Esophagus muscularis mucosa (tissue), 4 donors: ENCODE results near the gene ARFGAP1.

ENCODE experiments used
- EP300 ChIP-seq: sonication (generic); formaldehyde crosslinking; IDR thresholded peaks from one replicate; pipeline ENCODE4 v1.6.1; 2017; ENCODE audit warnings: antibody characterized with exemption
- POLR2A ChIP-seq: fragments of 450-650 bp; IDR thresholded peaks from one replicate; pipeline ENCODE4 v1.6.1; 2017; ENCODE audit warnings: antibody characterized with exemption, moderate library complexity, mild to moderate bottlenecking, low read depth
- POLR2AphosphoS5 ChIP-seq, 2 donors: sonication (generic); formaldehyde crosslinking; IDR thresholded peaks; one replicate each; pipeline ENCODE4 v1.6.1; 2017; ENCODE audit warnings: antibody characterized with exemption in 2 of 2
- TF ChIP-seq, protein P1 (sequence below), 3 experiments: fragments of 200-600 bp in 2 of 3; fragments of 450-650 bp in 1 of 3; sonication (generic) in 2 of 3; IDR thresholded peaks; one replicate each; pipeline ENCODE4 v1.5.1; 2017 to 2019; ENCODE audit warnings: antibody characterized with exemption in 3 of 3, mild to moderate bottlenecking in 2 of 3, moderate library complexity in 1 of 3

DNA sequence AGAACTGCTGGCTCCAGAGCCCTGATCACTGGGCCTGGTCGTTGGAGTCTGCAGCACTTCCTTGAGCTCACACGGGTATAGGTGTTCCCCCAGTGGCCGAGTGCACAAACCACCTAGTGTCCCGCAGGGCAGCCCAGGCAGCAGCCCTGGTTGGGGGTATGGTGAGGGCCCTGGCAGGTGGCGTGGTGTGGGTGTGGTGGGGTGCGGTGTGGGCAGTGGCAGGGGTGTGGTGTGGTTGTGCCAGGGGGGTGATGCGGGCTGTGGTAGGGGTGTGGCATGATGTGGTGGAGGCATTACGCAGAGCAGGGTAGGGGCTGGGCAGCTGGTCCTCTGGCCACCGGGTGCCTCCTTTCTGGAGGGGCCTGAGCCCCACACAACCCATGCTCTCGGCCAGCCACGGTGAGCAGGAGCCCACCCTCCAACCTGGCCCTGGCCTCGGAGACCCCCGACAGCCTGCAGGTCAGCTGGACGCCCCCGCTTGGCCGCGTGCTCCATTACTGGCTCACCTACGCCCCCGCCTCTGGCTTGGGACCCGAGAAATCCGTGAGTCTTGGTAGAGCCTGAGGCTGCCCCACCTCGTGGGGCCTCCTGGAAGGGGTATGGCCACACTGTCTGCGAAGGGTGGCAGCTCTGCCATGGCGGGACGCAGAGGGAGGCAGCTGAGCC lies 40.9 kb downstream of the ARFGAP1 start:
- TF ChIP-seq, protein P1, sequence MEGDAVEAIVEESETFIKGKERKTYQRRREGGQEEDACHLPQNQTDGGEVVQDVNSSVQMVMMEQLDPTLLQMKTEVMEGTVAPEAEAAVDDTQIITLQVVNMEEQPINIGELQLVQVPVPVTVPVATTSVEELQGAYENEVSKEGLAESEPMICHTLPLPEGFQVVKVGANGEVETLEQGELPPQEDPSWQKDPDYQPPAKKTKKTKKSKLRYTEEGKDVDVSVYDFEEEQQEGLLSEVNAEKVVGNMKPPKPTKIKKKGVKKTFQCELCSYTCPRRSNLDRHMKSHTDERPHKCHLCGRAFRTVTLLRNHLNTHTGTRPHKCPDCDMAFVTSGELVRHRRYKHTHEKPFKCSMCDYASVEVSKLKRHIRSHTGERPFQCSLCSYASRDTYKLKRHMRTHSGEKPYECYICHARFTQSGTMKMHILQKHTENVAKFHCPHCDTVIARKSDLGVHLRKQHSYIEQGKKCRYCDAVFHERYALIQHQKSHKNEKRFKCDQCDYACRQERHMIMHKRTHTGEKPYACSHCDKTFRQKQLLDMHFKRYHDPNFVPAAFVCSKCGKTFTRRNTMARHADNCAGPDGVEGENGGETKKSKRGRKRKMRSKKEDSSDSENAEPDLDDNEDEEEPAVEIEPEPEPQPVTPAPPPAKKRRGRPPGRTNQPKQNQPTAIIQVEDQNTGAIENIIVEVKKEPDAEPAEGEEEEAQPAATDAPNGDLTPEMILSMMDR (IDR thresholded peaks at IDR 0.05) = no peak
- no peak for TF ChIP-seq POLR2A
- TF ChIP-seq POLR2AphosphoS5 (IDR thresholded peaks at IDR 0.05) = no peak
- TF ChIP-seq EP300 = no peak
